ENCODE data around the gene MRGPRD.
"Not testable (repeated sequence)": the region's sequence is repeated elsewhere in the genome, so short reads cannot be mapped to it uniquely, and the experiment has no call there.

MRGPRD gene

GRCh38 chr11:69005631-69006368 lies 25.0 kb upstream of the MRGPRD start:
- FAIRE-seq: no peak

GRCh38 chr11:69005183-69005630 lies 24.4 kb upstream of the MRGPRD start:
- no peak for FAIRE-seq

- FAIRE-seq: no peak
Observed at GRCh38 chr11:69004411-69005182, 23.8 kb upstream of the MRGPRD start.

- no peak for FAIRE-seq
Observed at GRCh38 chr11:69003866-69004367, 23.1 kb upstream of the MRGPRD start.

- FAIRE-seq: no peak
Observed at GRCh38 chr11:69003301-69003865, 22.6 kb upstream of the MRGPRD start.

- FAIRE-seq: no peak
Observed at GRCh38 chr11:69002570-69003231, 21.9 kb upstream of the MRGPRD start.

GRCh38 chr11:69002110-69002569 lies 21.4 kb upstream of the MRGPRD start:
- no peak for FAIRE-seq

- no peak for FAIRE-seq
Observed at GRCh38 chr11:69001243-69002081, 20.7 kb upstream of the MRGPRD start.

- no peak for FAIRE-seq
Observed at GRCh38 chr11:69000831-69001242, 20.1 kb upstream of the MRGPRD start.

- FAIRE-seq: no peak
Observed at GRCh38 chr11:69000391-69000790, 19.6 kb upstream of the MRGPRD start.

- not testable (repeated sequence) for FAIRE-seq
Observed at GRCh38 chr11:68999748-69000355, 19.1 kb upstream of the MRGPRD start.

- no peak for FAIRE-seq
Observed at GRCh38 chr11:68999093-68999747, 18.4 kb upstream of the MRGPRD start.

GRCh38 chr11:68998390-68998911 lies 17.7 kb upstream of the MRGPRD start:
- FAIRE-seq: no peak

GRCh38 chr11:68997995-68998348 lies 17.2 kb upstream of the MRGPRD start:
- FAIRE-seq: no peak

GRCh38 chr11:68997124-68997994 lies 16.6 kb upstream of the MRGPRD start:
- FAIRE-seq: no peak

GRCh38 chr11:68996376-68997123 lies 15.8 kb upstream of the MRGPRD start:
- no peak for FAIRE-seq

GRCh38 chr11:68994894-68995285 lies 14.1 kb upstream of the MRGPRD start:
- no peak for FAIRE-seq

GRCh38 chr11:68994161-68994893 lies 13.5 kb upstream of the MRGPRD start:
- FAIRE-seq: no peak
